ENCODE data around the gene TCF7L2.
"Not testable (repeated sequence)": the region's sequence is repeated elsewhere in the genome, so short reads cannot be mapped to it uniquely, and the experiment has no call there.

TCF7L2 gene

GRCh38 chr10:113061557-113061956, 111.5 kb downstream of the TCF7L2 start:
- no peak for DNase-seq (ENCODE audit: low read depth in 2 of 2, low spot score in 1 of 2)

DNA sequence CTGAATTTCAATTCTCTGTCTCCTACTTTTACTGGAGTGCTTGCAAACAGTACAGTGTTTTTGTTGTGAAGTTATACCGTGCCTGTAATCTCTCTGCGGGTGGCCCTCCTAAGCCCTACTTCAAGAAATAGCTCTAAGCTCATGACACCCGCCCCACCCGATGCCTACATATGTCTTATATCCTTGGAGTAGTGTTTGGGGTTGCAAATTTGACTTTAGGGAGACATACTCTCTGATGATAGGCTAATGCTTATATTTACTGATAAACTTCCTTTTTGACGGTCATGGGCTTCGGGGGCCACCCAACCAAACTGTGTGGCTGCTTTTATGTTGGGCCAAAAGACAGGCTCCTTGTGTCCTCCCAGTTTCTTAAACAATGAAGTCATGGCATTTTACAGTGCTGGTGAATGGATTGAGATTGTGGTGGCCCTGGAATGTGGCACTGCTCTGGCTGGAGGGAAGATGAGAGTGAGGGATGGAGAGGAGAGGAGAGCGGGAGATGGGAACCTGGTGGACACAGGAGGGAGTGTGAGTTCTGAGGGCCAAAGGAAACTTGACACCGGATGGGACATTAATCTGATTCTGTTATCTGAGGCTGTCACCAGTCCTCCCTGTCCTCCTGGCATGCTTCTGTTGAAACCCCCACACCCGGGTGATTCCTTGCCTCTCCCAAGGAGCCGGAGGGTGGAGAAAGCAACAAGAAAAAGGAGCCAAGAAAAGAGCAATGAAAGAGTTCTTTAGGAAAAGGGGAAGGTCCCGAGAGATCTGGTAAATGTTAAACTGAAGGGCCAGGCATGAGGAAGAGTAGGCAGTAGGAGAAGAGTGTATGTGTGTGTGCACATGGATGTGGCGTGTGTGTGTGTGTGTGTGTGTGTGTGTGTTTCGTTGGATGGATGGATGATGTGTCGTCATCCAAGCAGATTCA, 113.3 kb downstream of the TCF7L2 start:
- DNase-seq (ENCODE audit: low read depth in 2 of 2, low spot score in 1 of 2), result no peak

- DNase-seq (ENCODE audit: low read depth in 2 of 2, low spot score in 1 of 2), result no peak
Observed at GRCh38 chr10:113064039-113064438, 114.0 kb downstream of the TCF7L2 start.

DNA sequence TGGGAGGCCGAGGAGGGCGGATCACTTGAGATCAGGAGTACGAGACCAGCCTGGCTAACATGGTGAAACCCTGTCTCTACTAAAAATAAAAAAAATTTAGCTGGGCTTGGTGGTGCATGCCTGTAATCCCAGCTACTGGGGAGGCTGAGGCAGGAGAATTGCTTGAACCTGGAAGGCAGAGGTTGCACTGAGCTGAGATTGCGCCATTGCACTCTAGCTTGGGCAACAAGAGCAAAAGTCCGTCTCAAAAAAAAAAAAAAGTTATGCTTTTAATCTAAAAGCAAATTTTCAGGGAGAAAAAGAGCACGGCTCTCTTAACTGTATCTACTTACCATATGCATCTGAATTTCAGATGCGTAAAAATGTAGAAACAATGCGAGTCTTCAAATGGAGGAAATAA, 116.1 kb downstream of the TCF7L2 start:
- not testable (repeated sequence) for DNase-seq (ENCODE audit: low read depth in 2 of 2, low spot score in 1 of 2)

- no peak for DNase-seq (ENCODE audit: low read depth in 2 of 2, low spot score in 1 of 2)
Observed at GRCh38 chr10:113066561-113067312, 116.7 kb downstream of the TCF7L2 start.

DNA sequence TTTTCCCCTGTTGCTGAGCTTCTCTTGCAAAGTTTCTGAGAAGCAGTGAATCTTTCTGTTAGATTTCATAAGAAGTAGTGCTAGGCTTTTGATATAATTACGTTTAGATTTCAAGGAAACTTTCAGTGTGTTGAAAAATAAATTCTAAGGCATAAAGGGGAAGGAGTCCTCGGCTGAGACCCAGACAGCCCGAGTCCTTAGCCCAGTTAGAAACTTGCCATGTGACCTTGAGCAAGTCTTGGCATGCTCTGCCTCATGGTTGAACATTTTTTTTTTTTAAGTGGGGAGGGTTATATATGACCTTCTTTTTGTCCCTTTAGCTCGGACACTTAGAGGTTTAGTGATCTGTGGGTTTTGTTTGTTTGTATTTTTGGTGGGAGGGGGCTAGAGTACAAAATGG, 117.5 kb downstream of the TCF7L2 start:
- DNase-seq (ENCODE audit: low read depth in 2 of 2, low spot score in 1 of 2), result no peak

- DNase-seq (ENCODE audit: low read depth in 2 of 2, low spot score in 1 of 2), result no peak
Observed at GRCh38 chr10:113068178-113068890, 118.3 kb downstream of the TCF7L2 start.

GRCh38 chr10:113069595-113069994, 119.5 kb downstream of the TCF7L2 start:
- DNase-seq (ENCODE audit: low read depth in 2 of 2, low spot score in 1 of 2), result no peak

GRCh38 chr10:113071446-113071845, 121.4 kb downstream of the TCF7L2 start:
- DNase-seq (ENCODE audit: low read depth in 2 of 2, low spot score in 1 of 2), result no peak

- no peak for DNase-seq (ENCODE audit: low read depth in 2 of 2, low spot score in 1 of 2)
Observed at GRCh38 chr10:113073549-113074189, 123.6 kb downstream of the TCF7L2 start.

GRCh38 chr10:113076949-113077348, 126.9 kb downstream of the TCF7L2 start:
- DNase-seq (ENCODE audit: low read depth in 2 of 2, low spot score in 1 of 2), result no peak

- no peak for DNase-seq (ENCODE audit: low read depth in 2 of 2, low spot score in 1 of 2)
Observed at GRCh38 chr10:113078282-113078907, 128.3 kb downstream of the TCF7L2 start.

DNA sequence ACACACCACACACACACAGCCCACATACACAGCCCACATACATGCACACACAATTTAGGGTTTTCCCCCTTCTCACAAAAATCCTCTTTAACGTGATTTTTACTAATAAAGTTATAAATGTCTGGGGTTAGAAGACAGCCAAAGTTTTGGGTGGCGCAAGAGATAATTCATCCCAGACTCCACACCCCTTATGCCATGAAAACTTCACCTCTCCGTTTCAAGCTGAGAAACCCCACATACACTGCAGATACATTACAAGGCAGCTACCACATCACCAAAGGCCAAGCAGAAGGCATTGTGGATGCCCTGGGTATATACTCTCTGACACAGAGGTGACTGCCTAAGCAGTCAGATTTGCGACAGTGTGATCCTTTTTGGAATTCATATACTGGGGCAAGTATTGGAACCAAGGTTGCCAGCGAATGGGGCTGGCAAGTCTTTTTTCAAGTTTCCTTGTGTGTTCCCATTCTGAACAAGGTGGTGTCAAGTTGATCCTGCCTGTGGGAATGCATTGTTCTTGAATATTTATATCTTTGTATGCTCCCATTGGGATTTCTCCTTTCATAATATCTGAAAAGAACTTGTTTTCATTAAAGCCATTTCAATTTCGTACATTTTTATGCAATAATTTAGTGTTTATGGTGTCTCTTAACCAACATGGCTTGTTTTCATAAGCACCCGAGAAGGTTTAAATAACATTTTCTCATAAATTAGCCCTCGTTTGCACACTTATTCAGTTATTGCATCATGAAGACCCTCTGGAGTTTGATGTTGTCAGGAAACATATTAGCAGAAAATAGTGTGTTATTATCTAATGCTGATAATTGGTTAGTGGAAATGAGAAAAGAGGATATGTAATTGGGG, 130.2 kb downstream of the TCF7L2 start:
- no peak for DNase-seq (ENCODE audit: low read depth in 2 of 2, low spot score in 1 of 2)

DNA sequence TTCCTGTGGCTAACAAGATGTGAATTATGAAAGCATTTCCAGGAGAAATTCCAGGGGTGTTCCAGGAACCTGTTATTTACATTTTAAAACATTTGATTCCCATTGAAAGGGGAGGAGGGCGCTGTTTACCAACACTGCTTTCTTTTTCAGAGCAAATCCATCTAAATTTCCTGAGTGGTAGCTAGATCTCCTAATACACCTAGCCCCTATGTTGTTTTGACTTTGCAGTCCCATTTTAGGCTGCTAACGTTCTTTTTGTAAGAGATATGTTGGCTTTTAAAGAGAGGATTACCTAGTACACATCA, 130.8 kb downstream of the TCF7L2 start:
- DNase-seq (ENCODE audit: low read depth in 2 of 2, low spot score in 1 of 2), result no peak

DNA sequence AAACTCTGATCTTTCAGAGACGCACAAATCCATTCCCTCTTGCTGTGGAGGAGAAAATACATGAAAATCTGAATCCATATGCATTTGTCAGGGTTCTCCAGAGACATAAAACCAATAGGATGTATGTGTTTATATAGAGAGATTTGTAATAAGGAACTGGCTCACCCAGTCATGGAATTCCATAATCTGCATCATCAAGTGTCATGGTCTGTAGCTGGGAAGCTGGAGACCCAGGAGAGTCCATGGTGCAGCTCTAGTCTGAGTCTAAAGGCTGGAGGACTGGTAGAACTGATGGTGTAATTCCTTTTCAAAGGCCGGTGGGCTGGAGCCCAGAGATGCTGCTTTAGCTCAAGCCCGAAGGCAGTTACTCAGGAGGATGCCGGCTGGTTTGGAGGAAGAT, 134.0 kb downstream of the TCF7L2 start:
- DNase-seq (ENCODE audit: low read depth in 2 of 2, low spot score in 1 of 2), result no peak

DNA sequence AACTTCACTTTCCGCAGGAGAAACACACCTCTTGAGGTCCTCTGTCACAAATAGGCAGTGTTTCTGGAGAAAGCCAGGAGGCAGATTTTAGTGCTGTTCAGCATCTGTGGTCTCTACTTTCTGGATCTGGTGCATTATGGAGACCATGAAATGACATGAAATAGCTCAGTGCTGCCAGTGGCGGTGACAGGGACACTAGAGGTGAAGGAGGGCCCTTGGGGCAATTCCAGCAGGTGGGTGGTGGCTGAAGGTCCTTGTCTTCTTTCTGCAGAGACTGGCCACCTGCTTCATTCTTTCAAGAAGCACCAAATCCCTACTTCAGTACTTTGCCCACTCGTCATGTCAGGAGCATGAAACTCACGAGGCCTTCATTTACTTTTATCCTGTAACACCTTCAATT, 135.7 kb downstream of the TCF7L2 start:
- no peak for DNase-seq (ENCODE audit: low read depth in 2 of 2, low spot score in 1 of 2)

GRCh38 chr10:113086282-113086681, 136.2 kb downstream of the TCF7L2 start:
- DNase-seq (ENCODE audit: low read depth in 2 of 2, low spot score in 1 of 2), result no peak

- DNase-seq (ENCODE audit: low read depth in 2 of 2, low spot score in 1 of 2), result no peak
Observed at GRCh38 chr10:113087165-113088029, 137.3 kb downstream of the TCF7L2 start.

- DNase-seq (ENCODE audit: low read depth in 2 of 2, low spot score in 1 of 2), result no peak
Observed at GRCh38 chr10:113088194-113088593, 138.1 kb downstream of the TCF7L2 start.
